Ishikawa (cell line): Measurements from ENCODE around the gene LAMB3.

Experiments
- CEBPB ChIP-seq: IDR thresholded peaks from 2 replicates; pipeline ENCODE4 v1.6.1; 2012
- CREB1 ChIP-seq: IDR thresholded peaks from 2 replicates; pipeline ENCODE4 v1.6.1; 2012; ENCODE audit warnings: low read depth
- EGR1 ChIP-seq: IDR thresholded peaks from 2 replicates; pipeline ENCODE4 v1.6.1; 2012
- EP300 ChIP-seq: IDR thresholded peaks from 2 replicates; pipeline ENCODE4 v1.6.1; 2012; ENCODE audit warnings: borderline replicate concordance
- FOXM1 ChIP-seq: IDR thresholded peaks from 2 replicates; pipeline ENCODE4 v1.6.1; 2012; ENCODE audit warnings: low read depth, borderline replicate concordance
- NFIC ChIP-seq: IDR thresholded peaks from 2 replicates; pipeline ENCODE4 v1.6.1; 2012
- RAD21 ChIP-seq: IDR thresholded peaks from 2 replicates; pipeline ENCODE4 v1.6.1; 2012; ENCODE audit warnings: low read depth
- TAF1 ChIP-seq: IDR thresholded peaks from 2 replicates; pipeline ENCODE4 v1.6.1; 2012; ENCODE audit warnings: low read depth, mild to moderate bottlenecking
- TCF12 ChIP-seq: IDR thresholded peaks from 2 replicates; pipeline ENCODE4 v1.6.1; 2012; ENCODE audit warnings: low read depth
- TEAD4 ChIP-seq: IDR thresholded peaks from 2 replicates; pipeline ENCODE4 v1.6.1; 2012
- YY1 ChIP-seq: IDR thresholded peaks from 2 replicates; pipeline ENCODE4 v1.6.1; 2012; ENCODE audit warnings: low read depth
- ZBTB7A ChIP-seq: IDR thresholded peaks from 2 replicates; pipeline ENCODE4 v1.6.1; 2012; ENCODE audit warnings: low read depth
- TF ChIP-seq, protein P1 (sequence below): IDR thresholded peaks from 2 replicates; pipeline ENCODE4 v1.6.1; 2012
- TF ChIP-seq, protein P2 (sequence below): IDR thresholded peaks from 2 replicates; pipeline ENCODE4 v1.6.1; 2012
- TF ChIP-seq, protein P3 (sequence below): IDR thresholded peaks from 2 replicates; pipeline ENCODE4 v1.6.1; 2012; ENCODE audit warnings: low read depth, mild to moderate bottlenecking

The LAMB3 gene

GRCh38 chr1:209691237-209691636 lies 39.0 kb upstream of the LAMB3 start:
- no peak for TF ChIP-seq EP300
- TF ChIP-seq, protein P1, sequence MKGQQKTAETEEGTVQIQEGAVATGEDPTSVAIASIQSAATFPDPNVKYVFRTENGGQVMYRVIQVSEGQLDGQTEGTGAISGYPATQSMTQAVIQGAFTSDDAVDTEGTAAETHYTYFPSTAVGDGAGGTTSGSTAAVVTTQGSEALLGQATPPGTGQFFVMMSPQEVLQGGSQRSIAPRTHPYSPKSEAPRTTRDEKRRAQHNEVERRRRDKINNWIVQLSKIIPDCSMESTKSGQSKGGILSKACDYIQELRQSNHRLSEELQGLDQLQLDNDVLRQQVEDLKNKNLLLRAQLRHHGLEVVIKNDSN: no peak
- TF ChIP-seq, protein P2, sequence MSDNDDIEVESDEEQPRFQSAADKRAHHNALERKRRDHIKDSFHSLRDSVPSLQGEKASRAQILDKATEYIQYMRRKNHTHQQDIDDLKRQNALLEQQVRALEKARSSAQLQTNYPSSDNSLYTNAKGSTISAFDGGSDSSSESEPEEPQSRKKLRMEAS: no peak
- TF ChIP-seq NFIC: no peak
- TF ChIP-seq CREB1: no peak
- TF ChIP-seq EGR1: no peak
- no peak for TF ChIP-seq ZBTB7A
- no peak for TF ChIP-seq CEBPB
- no peak for TF ChIP-seq RAD21
- TF ChIP-seq, protein P3, sequence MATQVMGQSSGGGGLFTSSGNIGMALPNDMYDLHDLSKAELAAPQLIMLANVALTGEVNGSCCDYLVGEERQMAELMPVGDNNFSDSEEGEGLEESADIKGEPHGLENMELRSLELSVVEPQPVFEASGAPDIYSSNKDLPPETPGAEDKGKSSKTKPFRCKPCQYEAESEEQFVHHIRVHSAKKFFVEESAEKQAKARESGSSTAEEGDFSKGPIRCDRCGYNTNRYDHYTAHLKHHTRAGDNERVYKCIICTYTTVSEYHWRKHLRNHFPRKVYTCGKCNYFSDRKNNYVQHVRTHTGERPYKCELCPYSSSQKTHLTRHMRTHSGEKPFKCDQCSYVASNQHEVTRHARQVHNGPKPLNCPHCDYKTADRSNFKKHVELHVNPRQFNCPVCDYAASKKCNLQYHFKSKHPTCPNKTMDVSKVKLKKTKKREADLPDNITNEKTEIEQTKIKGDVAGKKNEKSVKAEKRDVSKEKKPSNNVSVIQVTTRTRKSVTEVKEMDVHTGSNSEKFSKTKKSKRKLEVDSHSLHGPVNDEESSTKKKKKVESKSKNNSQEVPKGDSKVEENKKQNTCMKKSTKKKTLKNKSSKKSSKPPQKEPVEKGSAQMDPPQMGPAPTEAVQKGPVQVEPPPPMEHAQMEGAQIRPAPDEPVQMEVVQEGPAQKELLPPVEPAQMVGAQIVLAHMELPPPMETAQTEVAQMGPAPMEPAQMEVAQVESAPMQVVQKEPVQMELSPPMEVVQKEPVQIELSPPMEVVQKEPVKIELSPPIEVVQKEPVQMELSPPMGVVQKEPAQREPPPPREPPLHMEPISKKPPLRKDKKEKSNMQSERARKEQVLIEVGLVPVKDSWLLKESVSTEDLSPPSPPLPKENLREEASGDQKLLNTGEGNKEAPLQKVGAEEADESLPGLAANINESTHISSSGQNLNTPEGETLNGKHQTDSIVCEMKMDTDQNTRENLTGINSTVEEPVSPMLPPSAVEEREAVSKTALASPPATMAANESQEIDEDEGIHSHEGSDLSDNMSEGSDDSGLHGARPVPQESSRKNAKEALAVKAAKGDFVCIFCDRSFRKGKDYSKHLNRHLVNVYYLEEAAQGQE: no peak

DNA sequence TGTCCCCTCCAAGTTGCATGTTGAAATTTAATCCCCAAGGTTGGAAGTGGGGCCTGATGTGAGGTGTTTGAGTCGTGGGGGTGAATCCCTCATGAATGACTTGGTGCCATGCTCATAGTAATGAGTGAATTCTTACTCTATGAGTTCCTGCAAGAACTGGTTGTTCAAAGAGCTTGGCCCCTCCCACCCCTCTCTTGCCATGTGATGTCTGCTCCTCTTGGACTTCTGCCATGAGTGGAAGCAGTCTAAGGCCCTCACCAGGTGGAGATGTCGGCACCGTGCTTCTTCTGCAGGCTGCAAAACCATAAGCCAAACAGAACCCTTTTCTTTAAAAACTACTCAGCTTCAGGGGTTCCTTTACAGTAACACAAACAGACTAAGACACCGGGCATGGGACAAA lies 37.3 kb upstream of the LAMB3 start:
- TF ChIP-seq, protein P1: peak; percentile 74
- TF ChIP-seq, protein P2: peak; percentile 36; the same call in 1 of the 2 replicates
- TF ChIP-seq TEAD4: no peak
- no peak for TF ChIP-seq EGR1
- no peak for TF ChIP-seq ZBTB7A
- no peak for TF ChIP-seq YY1
- no peak for TF ChIP-seq EP300
- TF ChIP-seq, protein P3: no peak
- TF ChIP-seq TCF12: no peak
- no peak for TF ChIP-seq CREB1
- TF ChIP-seq NFIC: peak; percentile 68
- no peak for TF ChIP-seq TAF1
- TF ChIP-seq CEBPB: no peak
- no peak for TF ChIP-seq RAD21
- no peak for TF ChIP-seq FOXM1

GRCh38 chr1:209688746-209689234 lies 36.6 kb upstream of the LAMB3 start:
- TF ChIP-seq CEBPB: no peak
- TF ChIP-seq TAF1: no peak
- no peak for TF ChIP-seq TEAD4
- TF ChIP-seq, protein P1: no peak
- TF ChIP-seq ZBTB7A: no peak
- TF ChIP-seq, protein P3: no peak
- TF ChIP-seq TCF12: no peak
- no peak for TF ChIP-seq EGR1
- no peak for TF ChIP-seq CREB1

DNA sequence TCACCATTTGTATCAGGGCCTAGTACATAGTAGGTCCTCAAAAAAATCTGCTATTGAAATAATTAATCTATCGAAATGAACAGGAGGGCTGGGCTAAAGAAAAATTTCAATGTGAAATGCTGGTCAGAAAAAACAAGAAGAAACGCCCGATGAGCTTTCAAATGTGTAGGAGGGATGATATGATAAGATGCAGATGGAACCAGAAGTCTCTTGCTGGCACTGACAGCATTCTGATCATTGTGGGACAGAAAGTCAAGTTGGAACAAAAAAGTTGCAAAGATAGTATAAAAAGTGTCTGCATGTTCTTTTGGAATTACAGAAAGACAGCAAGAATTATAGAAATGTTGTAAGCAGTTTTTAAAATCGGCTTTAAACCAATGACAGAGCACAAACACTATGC lies 34.1 kb upstream of the LAMB3 start:
- TF ChIP-seq FOXM1 (no peak), YY1 (no peak), EP300 (no peak), NFIC (no peak), RAD21 (no peak), TAF1 (no peak)
- TF ChIP-seq, protein P1: no peak
